GM12875 (cell line): ENCODE measurements around the gene CADPS.

Source experiments
- H3K4me3 ChIP-seq: one replicate; pipeline ENCODE4 v1.5.1; 2011; ENCODE audit warnings: low read depth, low read length, control low read depth
- CTCF ChIP-seq: IDR thresholded peaks from 2 replicates; pipeline ENCODE4 v1.5.1; 2011; ENCODE audit warnings: low read depth, mild to moderate bottlenecking, control low read depth, inconsistent platforms, low read length, moderate library complexity, borderline replicate concordance; ENCODE audit not compliant: insufficient read depth

The CADPS gene

GRCh38 chr3:62597491-62597890 lies 277.7 kb downstream of the CADPS start:
- no peak for TF ChIP-seq CTCF
- H3K4me3 ChIP-seq, result no peak overlapping the region

- no peak for TF ChIP-seq CTCF
- H3K4me3 ChIP-seq, result no peak overlapping the region
Observed at GRCh38 chr3:62592408-62592807, 282.8 kb downstream of the CADPS start.

GRCh38 chr3:62589078-62589477 lies 286.1 kb downstream of the CADPS start:
- no peak for TF ChIP-seq CTCF
- H3K4me3 ChIP-seq, result no peak overlapping the region

- TF ChIP-seq CTCF, result no peak
- H3K4me3 ChIP-seq, result no peak overlapping the region
Observed at GRCh38 chr3:62587579-62588031, 287.6 kb downstream of the CADPS start.

GRCh38 chr3:62587169-62587568 lies 288.0 kb downstream of the CADPS start:
- no peak overlapping the region for H3K4me3 ChIP-seq
- no peak for TF ChIP-seq CTCF

GRCh38 chr3:62586356-62586755 lies 288.9 kb downstream of the CADPS start:
- no peak for TF ChIP-seq CTCF
- no peak overlapping the region for H3K4me3 ChIP-seq

GRCh38 chr3:62585861-62586260 lies 289.4 kb downstream of the CADPS start:
- no peak for TF ChIP-seq CTCF
- no peak overlapping the region for H3K4me3 ChIP-seq
